Trophoblast cell (in vitro differentiated cells and primary cell): ENCODE measurements around the gene AKR1C2.

Source experiments
- DNase-seq, 2 donors: peaks; one replicate each; pipeline ENCODE4 v3.0.0-alpha.2; 2016
- H2AFZ ChIP-seq: 2 replicates; pipeline ENCODE4 v1.6.1; 2013; ENCODE audit warnings: low read length, moderate library complexity, mild to moderate bottlenecking; ENCODE audit not compliant: insufficient read depth, poor library complexity
- H2AK5ac ChIP-seq: 2 replicates; pipeline ENCODE4 v1.6.1; 2013; ENCODE audit warnings: mild to moderate bottlenecking, low read length
- H2BK120ac ChIP-seq: 2 replicates; pipeline ENCODE4 v1.6.1; 2013; ENCODE audit warnings: low read length, mild to moderate bottlenecking, moderate library complexity; ENCODE audit not compliant: insufficient read depth, poor library complexity
- H2BK12ac ChIP-seq: 2 replicates; pipeline ENCODE4 v1.6.1; 2013; ENCODE audit warnings: mild to moderate bottlenecking, low read length, moderate library complexity
- H2BK5ac ChIP-seq: 2 replicates; pipeline ENCODE4 v1.6.1; 2013; ENCODE audit warnings: low read length, low read depth, moderate library complexity, mild to moderate bottlenecking; ENCODE audit not compliant: poor library complexity
- H3K14ac ChIP-seq: 2 replicates; pipeline ENCODE4 v1.6.1; 2013; ENCODE audit warnings: mild to moderate bottlenecking, low read length
- H3K18ac ChIP-seq: 2 replicates; pipeline ENCODE4 v1.6.1; 2013; ENCODE audit warnings: mild to moderate bottlenecking, low read length
- H3K23ac ChIP-seq: 2 replicates; pipeline ENCODE4 v1.6.1; 2013; ENCODE audit warnings: low read length
- H3K27ac ChIP-seq: 2 replicates; pipeline ENCODE4 v1.5.1; 2013; ENCODE audit warnings: low read depth, mild to moderate bottlenecking, inconsistent platforms, low read length, moderate library complexity
- H3K27me3 ChIP-seq: 2 replicates; pipeline ENCODE4 v1.6.1; 2013; ENCODE audit warnings: inconsistent platforms, mild to moderate bottlenecking, low read length, moderate library complexity; ENCODE audit not compliant: insufficient read depth
- H3K36me3 ChIP-seq, 2 experiments: 1 replicate in 1 of 2; 2 replicates in 1 of 2; pipeline ENCODE4 v1.6.1; 2013; ENCODE audit warnings: low read length in 2 of 2, mild to moderate bottlenecking in 2 of 2, moderate library complexity in 1 of 2; ENCODE audit not compliant: insufficient read depth in 2 of 2, control insufficient read depth in 1 of 2
- H3K4ac ChIP-seq: 2 replicates; pipeline ENCODE4 v1.6.1; 2013; ENCODE audit warnings: low read depth, mild to moderate bottlenecking, low read length, moderate library complexity
- H3K4me1 ChIP-seq, 2 experiments: 1 replicate in 1 of 2; 2 replicates in 1 of 2; pipeline ENCODE4 v1.6.1; 2013; ENCODE audit warnings: low read length in 2 of 2, mild to moderate bottlenecking in 2 of 2, moderate library complexity in 1 of 2; ENCODE audit not compliant: insufficient read depth in 2 of 2, control insufficient read depth in 1 of 2
- H3K4me2 ChIP-seq: 2 replicates; pipeline ENCODE4 v1.6.1; 2013; ENCODE audit warnings: inconsistent platforms, mild to moderate bottlenecking, low read length, moderate library complexity
- H3K4me3 ChIP-seq: 2 replicates; pipeline ENCODE4 v1.5.1; 2013; ENCODE audit warnings: mild to moderate bottlenecking, low read depth, low read length, inconsistent platforms
- H3K79me1 ChIP-seq: one replicate; pipeline ENCODE4 v1.6.1; 2013; ENCODE audit warnings: low read length
- H3K79me2 ChIP-seq: 2 replicates; pipeline ENCODE4 v1.6.1; 2013; ENCODE audit warnings: low read length, mild to moderate bottlenecking; ENCODE audit not compliant: control insufficient read depth, insufficient read depth, poor library complexity
- H3K9ac ChIP-seq: 2 replicates; pipeline ENCODE4 v1.6.1; 2013; ENCODE audit warnings: mild to moderate bottlenecking, low read length
- H3K9me3 ChIP-seq: 2 replicates; pipeline ENCODE4 v1.6.1; 2013; ENCODE audit warnings: low read depth, mild to moderate bottlenecking, control low read depth, inconsistent platforms, low read length; ENCODE audit not compliant: insufficient read depth
- H4K12ac ChIP-seq: 2 replicates; pipeline ENCODE4 v1.6.1; 2013; ENCODE audit warnings: low read depth, mild to moderate bottlenecking, low read length, moderate library complexity
- H4K8ac ChIP-seq: 2 replicates; pipeline ENCODE4 v1.6.1; 2013; ENCODE audit warnings: low read depth, mild to moderate bottlenecking, low read length, moderate library complexity
- H4K91ac ChIP-seq: one replicate; pipeline ENCODE4 v1.6.1; 2013; ENCODE audit warnings: low read depth, mild to moderate bottlenecking, low read length, moderate library complexity
- WGBS: extraction: QIAGEN DNeasy Blood & Tissue Kit; methylation state at CpG from one replicate; pipeline ENCODE4 v1.1.7; 2013; ENCODE audit warnings: missing lambda C conversion rate; ENCODE audit not compliant: insufficient read length, insufficient coverage; ENCODE audit errors: extremely low coverage; 5-methylcytosine and 5-hydroxymethylcytosine counted together

Gene AKR1C2

GRCh38 chr10:5038101-5038500 is 34.4 kb upstream of the AKR1C2 start:
- Histone ChIP-seq H2AFZ (no peak overlapping the region), H3K9ac (no peak overlapping the region), H3K14ac (no peak overlapping the region), H3K4ac (no peak overlapping the region), H4K12ac (no peak overlapping the region), H3K4me3 (no peak overlapping the region), H4K91ac (no peak overlapping the region), H2BK12ac (no peak overlapping the region), H3K79me1 (no peaks in the 10 kb centered on the region), H3K36me3 (no peaks in the 10 kb centered on the region), H3K9me3 (peaks cover 2% of the 10 kb centered on the region), H2BK5ac (no peak overlapping the region), H3K18ac (no peak overlapping the region), H3K27ac (no peak overlapping the region), H3K79me2 (no peaks in the 10 kb centered on the region), H3K4me1 (no peaks in the 10 kb centered on the region), H2AK5ac (no peak overlapping the region), H3K27me3 (no peaks in the 10 kb centered on the region), H3K4me2 (no peak overlapping the region), H2BK120ac (no peak overlapping the region), H4K8ac (no peak overlapping the region), H3K23ac (no peak overlapping the region)
- no CpG with 5 or more reads among the region's 2 CpGs for WGBS
- no peak for DNase-seq

- H4K12ac ChIP-seq, result no peak overlapping the region
- no peaks in the 10 kb centered on the region for H3K27me3 ChIP-seq
- H3K23ac ChIP-seq, result no peak overlapping the region
- H2AK5ac ChIP-seq, result no peak overlapping the region
- H2AFZ ChIP-seq, result no peak overlapping the region
- no peak overlapping the region for H4K8ac ChIP-seq
- H3K9ac ChIP-seq, result no peak overlapping the region
- no peak for DNase-seq
- no peak overlapping the region for H2BK12ac ChIP-seq
- H3K18ac ChIP-seq, result no peak overlapping the region
- no peak overlapping the region for H2BK120ac ChIP-seq
- no peak overlapping the region for H3K4me3 ChIP-seq
- H3K79me1 ChIP-seq, result no peaks in the 10 kb centered on the region
- no peak overlapping the region for H3K27ac ChIP-seq
- H4K91ac ChIP-seq, result no peak overlapping the region
- no peak overlapping the region for H3K4ac ChIP-seq
- no peak overlapping the region for H3K14ac ChIP-seq
- H3K9me3 ChIP-seq, result peaks cover 2% of the 10 kb centered on the region
- H3K4me2 ChIP-seq, result no peak overlapping the region
- no peaks in the 10 kb centered on the region for H3K36me3 ChIP-seq
- no peaks in the 10 kb centered on the region for H3K79me2 ChIP-seq
- no CpG with 5 or more reads among the region's 2 CpGs for WGBS
- H3K4me1 ChIP-seq, result no peaks in the 10 kb centered on the region
- no peak overlapping the region for H2BK5ac ChIP-seq
Observed at GRCh38 chr10:5036511-5036910, 32.9 kb upstream of the AKR1C2 start.

- H3K9ac ChIP-seq, result no peak overlapping the region
- H3K18ac ChIP-seq, result no peak overlapping the region
- H3K4me2 ChIP-seq, result no peak overlapping the region
- H3K27me3 ChIP-seq, result no peaks in the 10 kb centered on the region
- no peak overlapping the region for H3K4me3 ChIP-seq
- H3K4ac ChIP-seq, result no peak overlapping the region
- H3K79me1 ChIP-seq, result no peaks in the 10 kb centered on the region
- no peak overlapping the region for H3K23ac ChIP-seq
- H2AFZ ChIP-seq, result no peak overlapping the region
- H3K79me2 ChIP-seq, result no peaks in the 10 kb centered on the region
- no peak overlapping the region for H2AK5ac ChIP-seq
- DNase-seq, result no peak
- H2BK120ac ChIP-seq, result no peak overlapping the region
- H3K14ac ChIP-seq, result no peak overlapping the region
- H3K4me1 ChIP-seq, result no peaks in the 10 kb centered on the region
- H3K27ac ChIP-seq, result no peak overlapping the region
- no peak overlapping the region for H2BK5ac ChIP-seq
- no peaks in the 10 kb centered on the region for H3K36me3 ChIP-seq
- peaks cover 2% of the 10 kb centered on the region for H3K9me3 ChIP-seq
- WGBS, result no CpG with 5 or more reads among the region's 10 CpGs
- H2BK12ac ChIP-seq, result no peak overlapping the region
- no peak overlapping the region for H4K91ac ChIP-seq
- no peak overlapping the region for H4K12ac ChIP-seq
- H4K8ac ChIP-seq, result no peak overlapping the region
Observed at GRCh38 chr10:5035356-5035755, 31.7 kb upstream of the AKR1C2 start.

- H3K4me3 ChIP-seq, result no peak overlapping the region
- no peak overlapping the region for H3K18ac ChIP-seq
- H3K27ac ChIP-seq, result no peak overlapping the region
- no peak overlapping the region for H2BK120ac ChIP-seq
- no peak overlapping the region for H2AFZ ChIP-seq
- H3K36me3 ChIP-seq, result no peaks in the 10 kb centered on the region
- H2BK5ac ChIP-seq, result no peak overlapping the region
- no peak overlapping the region for H4K91ac ChIP-seq
- no peak overlapping the region for H4K8ac ChIP-seq
- H3K4ac ChIP-seq, result no peak overlapping the region
- no peak for DNase-seq
- no peak overlapping the region for H4K12ac ChIP-seq
- no peaks in the 10 kb centered on the region for H3K27me3 ChIP-seq
- H3K79me2 ChIP-seq, result no peaks in the 10 kb centered on the region
- no peak overlapping the region for H3K23ac ChIP-seq
- peaks cover 2% of the 10 kb centered on the region for H3K9me3 ChIP-seq
- H3K14ac ChIP-seq, result no peak overlapping the region
- H2AK5ac ChIP-seq, result no peak overlapping the region
- H2BK12ac ChIP-seq, result no peak overlapping the region
- H3K4me1 ChIP-seq, result no peaks in the 10 kb centered on the region
- no peak overlapping the region for H3K9ac ChIP-seq
- no peaks in the 10 kb centered on the region for H3K79me1 ChIP-seq
- no peak overlapping the region for H3K4me2 ChIP-seq
Observed at GRCh38 chr10:5034588-5034987, 30.9 kb upstream of the AKR1C2 start.
